ENCODE results near the gene SGTA. TPM values are rescaled to one million over a fixed set of nuclear protein-coding genes. Genes with fewer than 3 reads are reported as not detected.

Gene SGTA
- total and polyA plus RNA-seq, 12 donors = 28.2 to 104 (median 54.9) TPM

GRCh38 chr19:2711172-2711874 lies 71.8 kb downstream of the SGTA start:
- Histone ChIP-seq H3K9me3 (replicated peaks in 1 of 3) (no peaks in the 10 kb centered on the region), H3K4me3 (no peak overlapping the region), H3K36me3 (replicated peaks in 1 of 2) (no peaks in the 10 kb centered on the region), H3K4me1 (replicated peaks in 1 of 2) (no peaks in the 10 kb centered on the region), H3K27ac (no peak overlapping the region), H3K27me3 (no peaks in the 10 kb centered on the region)
- no peak for TF ChIP-seq POLR2A (IDR thresholded peaks at IDR 0.05)
- TF ChIP-seq, protein P1, sequence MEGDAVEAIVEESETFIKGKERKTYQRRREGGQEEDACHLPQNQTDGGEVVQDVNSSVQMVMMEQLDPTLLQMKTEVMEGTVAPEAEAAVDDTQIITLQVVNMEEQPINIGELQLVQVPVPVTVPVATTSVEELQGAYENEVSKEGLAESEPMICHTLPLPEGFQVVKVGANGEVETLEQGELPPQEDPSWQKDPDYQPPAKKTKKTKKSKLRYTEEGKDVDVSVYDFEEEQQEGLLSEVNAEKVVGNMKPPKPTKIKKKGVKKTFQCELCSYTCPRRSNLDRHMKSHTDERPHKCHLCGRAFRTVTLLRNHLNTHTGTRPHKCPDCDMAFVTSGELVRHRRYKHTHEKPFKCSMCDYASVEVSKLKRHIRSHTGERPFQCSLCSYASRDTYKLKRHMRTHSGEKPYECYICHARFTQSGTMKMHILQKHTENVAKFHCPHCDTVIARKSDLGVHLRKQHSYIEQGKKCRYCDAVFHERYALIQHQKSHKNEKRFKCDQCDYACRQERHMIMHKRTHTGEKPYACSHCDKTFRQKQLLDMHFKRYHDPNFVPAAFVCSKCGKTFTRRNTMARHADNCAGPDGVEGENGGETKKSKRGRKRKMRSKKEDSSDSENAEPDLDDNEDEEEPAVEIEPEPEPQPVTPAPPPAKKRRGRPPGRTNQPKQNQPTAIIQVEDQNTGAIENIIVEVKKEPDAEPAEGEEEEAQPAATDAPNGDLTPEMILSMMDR (IDR thresholded peaks at IDR 0.05) = no peak
- DNase-seq = no peak
- intact Hi-C loops (cut with DNase I) = no loop called here
- WGBS, 4 donors = 70 to 74% (median 71%) methylated on average over 12 to 17 of the region's 17 CpGs

- Histone ChIP-seq H3K4me3 (no peak overlapping the region), H3K4me1 (replicated peaks in 1 of 2) (peaks cover 4 to 9% of the 10 kb centered on the region in 2 donors), H3K27me3 (no peaks in the 10 kb centered on the region), H3K9me3 (replicated peaks in 1 of 3) (no peaks in the 10 kb centered on the region), H3K36me3 (replicated peaks in 1 of 2) (no peaks in the 10 kb centered on the region), H3K27ac (no peak overlapping the region)
- 95 to 97% (median 95%) methylated on average over 5 of the region's 5 CpGs for WGBS, 4 donors
- no peak for TF ChIP-seq POLR2A (IDR thresholded peaks at IDR 0.05)
- TF ChIP-seq, protein P1 (IDR thresholded peaks at IDR 0.05) = no peak
- no peak for DNase-seq
- intact Hi-C loops (cut with DNase I) = no loop called here
These were observed 76.8 kb downstream of the SGTA start for GRCh38 chr19:2706251-2706650.

Other genes with a start within 250 kb of the SGTA start
- gene GNG7, start 80.6 kb downstream of the SGTA start, total RNA-seq = 10 to 100 TPM in 5 of 9 donors, 1 to 10 TPM in 3, under 1 TPM in 1; 0.83 to 16.5 (median 10.1) TPM
- gene GNG7, start 80.6 kb downstream of the SGTA start, polyA plus RNA-seq = 1 to 10 TPM; 2.9 to 7.8 (median 5.1) TPM
- gene DIRAS1, start 61.9 kb downstream of the SGTA start, total RNA-seq = 1 to 10 TPM in 6 of 9 donors, under 1 TPM in 3; 0.09 to 4.8 (median 1.9) TPM
- gene DIRAS1, start 61.9 kb downstream of the SGTA start, polyA plus RNA-seq = 1 to 10 TPM; 1.4 to 2.3 (median 1.7) TPM
- gene SLC39A3, start 43.3 kb downstream of the SGTA start, total RNA-seq = 10 to 100 TPM; 25.1 to 75.8 (median 36.9) TPM
- gene SLC39A3, start 43.3 kb downstream of the SGTA start, polyA plus RNA-seq = 10 to 100 TPM; 39.4 to 72.2 (median 44.2) TPM
- gene THOP1, start 2.2 kb upstream of the SGTA start, total RNA-seq = 10 to 100 TPM; 33.0 to 77.3 (median 44.0) TPM
- 100 to 1,000 TPM in 1 of 3 donors, 10 to 100 TPM in 2; 23.1 to 138 (median 63.0) TPM for gene THOP1, start 2.2 kb upstream of the SGTA start, polyA plus RNA-seq
- gene ZNF554, start 36.6 kb upstream of the SGTA start, total RNA-seq = 1 to 10 TPM; 1.6 to 6.4 (median 4.3) TPM
- 1 to 10 TPM; 2.7 to 6.9 (median 3.3) TPM for gene ZNF554, start 36.6 kb upstream of the SGTA start, polyA plus RNA-seq
- 1 to 10 TPM; 2.5 to 7.2 (median 6.0) TPM for gene ZNF555, start 58.2 kb upstream of the SGTA start, total RNA-seq
- gene ZNF555, start 58.2 kb upstream of the SGTA start, polyA plus RNA-seq = 1 to 10 TPM; 1.9 to 5.7 (median 3.0) TPM
- under 1 TPM in 6 of 9 donors, not detected in 3; 0.06 to 0.45 (median 0.13) TPM for gene ZNF556, start 84.1 kb upstream of the SGTA start, total RNA-seq
- gene ZNF556, start 84.1 kb upstream of the SGTA start, polyA plus RNA-seq = under 1 TPM; 0.03 to 0.18 (median 0.08) TPM
- gene ZNF57, start 117.7 kb upstream of the SGTA start, total RNA-seq = 1 to 10 TPM; 2.6 to 5.7 (median 3.5) TPM
- 1 to 10 TPM; 2.7 to 3.9 (median 3.4) TPM for gene ZNF57, start 117.7 kb upstream of the SGTA start, polyA plus RNA-seq
- gene ZNF77, start 161.7 kb upstream of the SGTA start, total RNA-seq = 10 to 100 TPM in 1 of 9 donors, 1 to 10 TPM in 8; 1.1 to 10.6 (median 3.9) TPM
- gene ZNF77, start 161.7 kb upstream of the SGTA start, polyA plus RNA-seq = 1 to 10 TPM; 2.9 to 3.2 (median 3.1) TPM
- 1 to 10 TPM in 6 of 9 donors, under 1 TPM in 3; 0.48 to 3.2 (median 1.8) TPM for gene TLE6, start 194.3 kb upstream of the SGTA start, total RNA-seq
- gene TLE6, start 194.3 kb upstream of the SGTA start, polyA plus RNA-seq = 10 to 100 TPM in 1 of 3 donors, 1 to 10 TPM in 2; 1.2 to 13.9 (median 6.3) TPM
- gene TLE2, start 246.0 kb upstream of the SGTA start, total RNA-seq = 100 to 1,000 TPM in 1 of 9 donors, 10 to 100 TPM in 7, 1 to 10 TPM in 1; 4.0 to 104 (median 55.6) TPM
- gene TLE2, start 246.0 kb upstream of the SGTA start, polyA plus RNA-seq = 100 to 1,000 TPM in 1 of 3 donors, 10 to 100 TPM in 1, 1 to 10 TPM in 1; 8.4 to 106 (median 70.3) TPM